Measurements from ENCODE around the gene KCNN1.

GRCh38 chr19:18001777-18002345 lies 35.0 kb downstream of the KCNN1 start:
- TF ChIP-seq POLR2A (IDR thresholded peaks at IDR 0.05) (no peak), CTCF (IDR thresholded peaks at IDR 0.05) (no peak)

Measured in esophagus squamous epithelium (tissue), 4 donors.